Activated T-helper 1 cell treated with Interleukin-2 at 50 U/mL for 16 hours (primary cell): ENCODE measurements around the gene ARL11.

ENCODE experiments used
- DNase-seq: peaks from one replicate; pipeline ENCODE4 v3.0.0-alpha.2; 2020; ENCODE audit warnings: low read depth

ARL11 gene

DNA sequence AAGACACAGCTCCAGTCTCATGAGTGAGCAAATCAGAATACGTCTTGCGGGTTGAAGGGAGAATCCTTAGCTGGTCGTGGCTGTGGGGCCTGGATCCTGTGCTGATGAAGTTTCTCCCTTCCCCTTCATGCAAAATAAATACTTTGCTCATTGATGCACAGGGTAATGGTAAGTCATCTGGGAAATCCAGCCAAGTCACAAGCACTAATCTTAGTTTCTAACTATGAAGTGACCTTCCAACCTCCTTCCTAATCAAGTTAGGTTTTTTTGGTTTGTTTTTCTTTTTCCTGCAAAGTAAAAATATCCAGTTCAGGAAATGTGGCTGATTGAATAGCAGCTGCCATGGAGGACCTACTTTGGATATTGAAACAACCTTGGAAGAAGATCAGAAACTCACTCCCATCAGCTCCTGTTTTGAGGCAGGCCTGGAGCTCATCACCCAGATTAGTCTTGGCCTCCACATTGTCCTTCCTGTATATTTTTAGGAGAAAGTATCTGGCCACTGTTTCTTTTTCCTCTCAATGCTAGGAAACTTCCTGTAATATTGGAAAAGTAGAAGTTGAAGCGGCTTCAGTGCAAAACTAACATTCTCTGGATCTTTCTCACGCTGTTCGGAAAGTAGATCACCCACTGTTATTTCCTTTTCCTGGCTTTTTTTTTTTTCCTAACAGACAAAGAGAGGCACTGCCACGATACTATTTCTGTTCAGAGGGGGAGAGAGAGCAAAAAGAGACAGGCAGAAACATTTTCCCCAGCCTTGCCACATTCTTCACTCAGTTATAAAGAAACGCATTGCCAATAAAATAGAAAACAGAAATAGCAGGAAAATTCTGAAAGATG lies 12.3 kb upstream of the ARL11 start:
- no peak for DNase-seq

DNA sequence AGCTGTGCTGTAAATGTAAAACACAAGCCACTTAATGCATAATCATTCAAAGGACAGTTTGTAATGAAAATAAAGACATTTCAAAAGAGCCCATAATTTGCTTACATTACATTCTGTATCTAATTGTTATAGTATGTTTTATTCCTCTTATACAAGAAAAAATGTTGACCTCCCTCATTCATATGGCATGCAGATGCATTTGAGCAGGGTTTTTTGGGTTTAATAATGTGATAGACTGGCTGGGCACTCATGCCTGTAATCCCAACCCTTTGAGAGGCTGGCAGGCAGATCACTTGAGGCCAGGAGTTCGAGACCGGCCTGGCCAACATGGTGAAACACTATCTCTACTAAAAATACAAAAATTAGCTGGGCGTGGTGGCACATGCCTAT lies 11.6 kb upstream of the ARL11 start:
- no peak for DNase-seq

DNA sequence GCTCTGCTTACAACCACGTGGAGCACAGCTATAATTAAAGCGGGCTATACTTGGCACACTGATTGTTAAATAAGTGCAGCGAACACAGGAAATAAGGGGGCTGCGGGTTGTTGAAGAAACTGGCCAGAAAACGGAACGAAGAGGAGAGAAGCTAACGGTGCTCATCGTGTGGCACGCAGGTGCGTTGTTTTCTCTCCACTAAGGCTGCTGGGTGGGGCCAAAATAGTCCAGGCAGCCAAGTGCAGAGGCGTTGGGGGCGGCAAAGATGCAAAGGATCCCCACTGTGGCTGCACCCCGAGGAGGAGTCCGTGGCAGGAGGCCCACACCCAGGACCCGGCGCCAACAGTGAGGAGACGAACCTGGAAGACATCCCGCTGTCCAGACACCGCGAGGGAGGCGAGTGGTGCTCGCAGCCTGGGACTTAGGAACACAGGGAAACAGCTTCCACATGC lies 8.1 kb upstream of the ARL11 start:
- no peak for DNase-seq

DNA sequence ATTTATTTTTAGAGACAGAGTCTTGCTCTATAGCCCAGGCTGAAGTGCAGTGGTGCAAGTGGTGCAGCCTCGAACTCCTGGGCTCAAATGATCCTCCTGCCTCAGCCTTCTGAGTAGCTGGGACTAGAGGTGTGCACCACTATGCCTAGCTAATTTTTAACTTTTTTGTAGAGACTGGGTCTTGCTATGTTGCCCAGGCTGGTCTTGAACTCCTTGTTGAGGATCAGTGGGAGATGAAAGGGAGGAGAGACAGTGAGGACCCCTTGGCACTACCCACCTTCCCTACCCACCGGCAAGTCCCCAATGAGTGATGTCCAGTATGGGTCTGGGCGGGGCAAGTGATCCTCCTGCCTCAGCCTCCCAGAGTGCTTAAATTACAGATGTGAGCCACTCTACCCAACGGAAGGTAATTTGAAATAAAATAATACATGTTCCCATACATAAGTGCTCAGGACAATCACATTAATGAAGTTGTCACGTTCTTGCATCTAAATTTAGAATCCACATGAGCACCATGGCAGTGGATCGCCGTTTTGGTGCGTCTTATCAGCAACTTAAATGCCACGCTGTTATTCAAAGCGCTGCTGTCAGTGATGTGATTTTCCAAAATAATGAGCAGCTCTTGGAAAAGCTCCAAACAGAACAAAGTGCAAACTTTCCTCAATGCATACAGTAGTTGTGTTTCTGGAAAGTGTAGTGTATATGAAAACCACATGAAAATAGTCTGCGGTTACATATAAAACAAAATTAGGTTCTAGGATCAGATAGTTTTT lies 5.9 kb upstream of the ARL11 start:
- no peak for DNase-seq

DNA sequence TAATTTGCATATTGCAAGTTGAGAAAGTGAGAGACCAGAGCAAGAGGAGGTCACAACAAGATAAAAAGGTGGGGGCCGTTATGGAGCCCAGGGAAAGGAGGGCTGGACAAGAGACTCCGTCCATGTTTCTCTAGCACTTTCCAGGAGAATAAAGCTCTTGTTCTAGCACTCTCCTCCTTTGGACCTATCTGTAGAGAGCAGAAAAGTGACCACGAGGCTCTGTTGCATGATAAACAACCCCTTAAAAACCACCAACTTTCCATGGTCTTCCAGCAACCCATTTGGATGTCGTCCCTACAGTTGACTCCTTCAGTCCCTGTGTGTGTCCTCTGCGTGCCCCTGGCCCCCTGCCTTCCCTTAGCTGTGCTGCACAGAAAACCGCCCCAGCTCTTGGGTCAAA lies 4.1 kb upstream of the ARL11 start:
- DNase-seq: no peak

DNA sequence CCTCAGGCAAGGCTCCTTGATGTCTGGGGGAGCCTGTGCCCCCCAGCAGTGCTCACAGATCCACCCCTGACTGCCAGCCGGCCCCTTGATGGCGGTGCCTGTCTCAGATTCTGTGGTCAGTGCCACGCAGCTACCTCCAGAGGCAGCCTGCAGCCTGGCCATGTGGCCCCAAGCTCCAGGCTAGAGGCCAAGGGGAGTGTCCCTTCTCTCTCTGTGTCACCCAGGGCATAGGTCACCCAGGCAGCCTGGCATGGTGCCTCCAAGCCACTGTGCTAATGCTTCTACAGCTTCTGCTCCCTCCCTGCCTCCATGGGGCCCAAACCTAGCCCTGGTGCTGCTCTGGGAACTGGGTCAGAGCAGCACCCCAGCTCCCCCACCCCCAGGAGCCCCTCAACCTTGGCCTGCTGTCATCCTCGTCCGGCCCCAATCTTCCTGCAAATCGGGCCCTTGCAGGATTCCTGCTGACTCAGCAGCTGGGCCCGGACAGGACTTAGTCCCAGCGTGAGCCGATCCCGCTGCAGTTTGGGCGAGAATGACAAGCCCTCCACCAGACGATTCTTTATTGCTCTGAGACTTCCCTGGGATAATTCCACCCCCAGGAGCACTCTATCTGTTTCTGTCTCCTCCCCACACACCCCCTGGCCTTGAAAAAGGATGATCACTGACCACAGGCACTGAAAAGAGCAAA lies 2.8 kb upstream of the ARL11 start:
- DNase-seq: no peak

DNA sequence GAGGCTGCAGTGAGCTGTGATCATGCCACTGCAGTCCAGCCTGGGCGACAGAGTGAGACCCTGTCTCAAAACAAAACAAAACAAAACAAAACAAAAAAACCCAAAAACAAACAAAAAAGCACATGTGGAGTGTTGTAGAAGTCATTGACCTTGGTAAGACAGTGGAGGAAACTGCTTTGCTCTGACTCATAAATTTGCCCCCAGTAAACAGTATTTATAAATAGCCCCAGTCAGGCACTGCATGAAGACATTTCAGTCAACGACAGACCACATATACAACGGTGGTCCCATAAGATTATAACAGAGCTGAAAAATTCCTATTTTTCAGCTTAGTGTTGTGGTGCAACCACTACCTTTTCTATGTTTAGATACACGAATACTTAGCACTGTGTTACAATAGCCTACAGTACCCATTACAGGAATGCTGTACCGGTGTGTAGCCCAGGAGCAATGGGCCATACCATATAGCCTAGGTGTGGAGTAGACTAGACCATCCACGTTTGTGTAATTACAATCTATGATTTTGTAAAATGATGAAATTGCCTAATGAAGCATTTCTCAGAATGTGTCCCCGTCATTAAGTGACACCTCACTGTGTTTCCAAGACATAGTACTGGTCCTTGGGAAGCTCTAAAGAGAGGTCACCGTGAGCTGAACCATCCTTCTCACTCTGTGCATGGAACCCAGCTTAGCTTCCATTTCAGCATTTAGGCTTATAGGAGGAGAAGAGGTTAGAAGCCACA lies 1.1 kb downstream of the ARL11 start:
- DNase-seq: no peak

DNA sequence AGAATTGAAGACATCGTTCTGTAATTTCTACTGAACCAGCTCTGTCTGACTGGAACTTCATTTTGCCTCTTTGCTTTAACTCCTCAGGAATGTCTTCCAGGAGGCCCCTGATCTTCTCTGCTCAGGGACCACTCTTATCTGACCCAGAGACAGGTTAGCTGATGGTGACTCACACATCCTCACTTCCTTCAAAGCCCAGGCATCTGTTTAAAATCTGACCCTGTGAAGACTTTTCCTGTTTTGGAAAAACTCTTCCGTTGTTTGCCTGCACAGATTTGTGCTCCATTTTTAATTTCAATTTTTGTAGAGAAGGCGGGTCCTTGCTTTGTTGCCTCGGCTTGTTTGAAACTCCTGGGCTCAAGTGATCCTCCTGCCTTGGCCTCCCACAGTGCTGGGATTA lies 1.6 kb downstream of the ARL11 start:
- DNase-seq: no peak

DNA sequence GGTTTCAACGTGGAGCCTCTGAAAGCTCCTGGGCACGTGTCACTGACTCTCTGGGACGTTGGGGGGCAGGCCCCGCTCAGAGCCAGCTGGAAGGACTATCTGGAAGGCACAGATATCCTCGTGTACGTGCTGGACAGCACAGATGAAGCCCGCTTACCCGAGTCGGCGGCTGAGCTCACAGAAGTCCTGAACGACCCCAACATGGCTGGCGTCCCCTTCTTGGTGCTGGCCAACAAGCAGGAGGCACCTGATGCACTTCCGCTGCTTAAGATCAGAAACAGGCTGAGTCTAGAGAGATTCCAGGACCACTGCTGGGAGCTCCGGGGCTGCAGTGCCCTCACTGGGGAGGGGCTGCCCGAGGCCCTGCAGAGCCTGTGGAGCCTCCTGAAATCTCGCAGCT lies 2.3 kb downstream of the ARL11 start:
- no peak for DNase-seq

DNA sequence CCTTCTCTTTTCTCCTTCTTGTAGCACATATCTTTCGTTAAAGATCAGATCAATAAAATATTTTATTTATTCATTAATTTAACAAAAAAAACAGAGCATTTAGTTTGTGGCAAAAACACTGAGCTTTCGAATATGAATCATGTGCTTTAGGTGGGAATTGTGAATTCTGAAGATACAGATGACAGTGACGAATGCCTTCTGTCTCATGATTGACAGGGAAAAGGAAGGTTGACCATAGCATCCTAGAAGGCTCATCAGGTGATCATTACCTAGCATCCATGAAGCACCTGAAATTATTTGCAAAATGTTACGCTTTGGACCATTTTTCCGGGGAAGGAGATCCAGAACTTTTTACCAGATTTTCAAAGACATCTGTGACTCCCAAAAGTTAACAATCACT lies 3.8 kb downstream of the ARL11 start:
- no peak for DNase-seq

DNA sequence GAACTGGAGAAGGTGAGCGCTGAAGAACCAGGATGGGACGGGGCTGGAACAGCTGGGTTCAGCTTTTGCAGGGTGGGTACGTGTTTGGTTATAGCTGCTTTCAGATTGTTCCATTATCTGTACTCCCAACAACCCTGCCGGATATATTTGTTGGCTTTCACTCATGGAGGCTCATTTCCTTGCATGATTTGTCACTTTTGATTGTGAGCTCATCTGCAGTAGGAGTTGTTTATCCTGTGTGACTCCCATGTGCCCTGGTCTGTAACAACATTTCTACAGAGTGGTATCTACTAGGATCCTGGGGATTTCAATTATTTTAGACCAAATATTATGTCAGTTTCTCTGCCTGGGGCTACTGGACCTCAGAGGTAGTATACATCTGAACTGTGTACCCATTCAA lies 5.4 kb downstream of the ARL11 start:
- DNase-seq: no peak

DNA sequence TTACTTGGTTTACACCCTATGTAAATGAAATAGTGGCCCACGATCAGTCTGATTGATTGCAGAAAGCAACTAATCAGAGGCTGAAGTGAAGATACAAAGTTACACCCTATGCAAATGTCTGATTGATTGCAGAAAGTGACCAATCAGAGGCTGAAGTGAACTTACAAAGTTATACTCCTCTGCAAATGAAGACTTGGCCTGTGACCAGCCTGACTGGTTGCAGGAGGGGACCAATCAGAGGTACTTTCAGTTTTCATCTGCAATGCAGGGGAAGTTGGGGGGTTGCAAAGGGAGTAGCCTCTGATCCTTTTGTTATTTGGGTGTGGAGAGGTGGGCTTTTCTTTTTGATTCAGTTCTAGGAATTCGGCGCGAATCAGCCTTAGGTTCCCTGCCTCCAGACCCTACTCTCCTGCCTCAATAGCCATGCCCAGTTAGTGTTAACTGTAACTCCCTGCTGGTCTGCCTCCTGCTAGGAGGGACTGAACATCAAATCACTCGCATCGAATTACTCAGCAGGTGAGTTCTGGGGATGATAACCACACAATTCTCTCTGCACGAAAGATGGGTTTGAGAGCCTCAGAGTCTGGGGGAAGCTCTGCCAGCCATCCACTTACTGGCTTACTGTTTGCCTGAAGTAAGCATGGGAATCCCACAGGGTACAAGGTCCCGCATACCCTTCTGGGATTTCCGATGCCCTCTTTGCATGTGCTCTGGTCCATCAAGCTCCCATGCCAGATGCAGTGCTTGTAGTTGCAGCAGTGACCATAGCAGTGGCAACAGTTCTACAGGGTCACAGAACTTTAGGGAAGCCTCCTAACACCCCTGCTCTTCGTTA lies 7.5 kb downstream of the ARL11 start:
- DNase-seq: no peak

DNA sequence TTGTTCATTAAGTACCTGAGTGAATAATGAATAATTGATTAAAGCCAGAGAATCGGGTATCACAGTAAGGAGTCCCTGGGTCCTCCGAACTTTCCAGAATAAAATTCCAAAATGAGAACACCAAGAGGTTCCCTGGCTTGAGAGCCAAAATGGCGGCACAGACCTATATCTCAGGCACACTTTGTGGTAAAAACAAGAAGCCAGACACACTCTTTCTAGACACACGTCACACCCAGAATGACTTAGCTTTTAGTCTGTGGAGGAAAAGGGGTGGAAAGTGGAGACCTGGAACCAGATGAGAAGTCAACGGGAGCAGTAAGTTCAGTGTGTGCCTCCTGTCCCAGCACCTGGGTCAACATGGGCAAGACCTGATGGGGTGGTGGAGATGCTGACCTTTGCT lies 8.4 kb downstream of the ARL11 start:
- DNase-seq: no peak

DNA sequence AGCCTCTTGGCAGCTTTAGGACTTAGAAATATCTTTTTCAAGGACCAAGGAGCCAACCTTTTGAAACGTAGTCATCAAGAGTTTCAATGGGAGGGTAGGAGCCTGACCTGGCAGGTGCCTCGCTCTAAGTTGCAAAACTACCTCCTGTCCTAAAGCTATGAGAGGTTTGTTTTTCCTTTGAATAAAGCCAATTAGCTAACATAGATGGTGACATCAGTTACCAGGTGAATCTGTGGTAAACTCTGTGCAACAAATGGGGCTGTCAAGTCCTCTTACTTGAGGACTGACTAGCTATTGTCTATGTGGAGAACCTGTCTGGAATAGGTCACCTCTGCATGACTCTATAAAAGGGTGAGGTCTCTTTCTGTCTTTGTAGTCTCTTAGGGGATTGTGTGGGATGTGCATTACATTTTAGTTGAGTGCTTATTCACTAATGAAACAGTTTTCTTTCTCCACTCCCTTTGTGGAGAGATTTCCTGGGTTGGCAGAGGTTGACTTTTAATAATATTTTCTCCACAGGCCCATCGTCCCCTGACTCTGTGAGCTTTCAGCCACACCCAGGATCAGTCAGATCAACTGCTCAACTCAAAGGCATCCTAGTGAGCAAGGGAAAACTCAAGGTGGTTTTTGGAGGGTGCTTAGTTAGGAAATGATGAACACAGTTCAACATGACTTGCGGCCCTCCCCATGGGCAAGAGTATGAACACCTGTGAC lies 9.9 kb downstream of the ARL11 start:
- DNase-seq: no peak

DNA sequence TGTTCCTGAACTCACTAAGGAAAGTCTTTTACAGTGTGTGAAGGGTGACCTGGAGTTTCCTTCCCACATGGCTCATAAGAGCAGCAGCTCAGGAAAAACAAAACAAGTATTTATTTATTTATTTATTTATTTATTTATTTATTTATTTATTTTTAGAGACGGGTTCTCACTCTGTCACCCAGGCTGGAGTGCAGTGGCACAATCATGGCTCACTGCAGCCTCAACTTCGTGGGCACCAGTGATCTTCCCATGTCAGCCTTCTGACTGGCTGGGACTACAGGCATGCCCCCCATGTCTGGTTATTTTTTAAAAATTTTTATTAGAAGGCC lies 10.4 kb downstream of the ARL11 start:
- DNase-seq: no peak

DNA sequence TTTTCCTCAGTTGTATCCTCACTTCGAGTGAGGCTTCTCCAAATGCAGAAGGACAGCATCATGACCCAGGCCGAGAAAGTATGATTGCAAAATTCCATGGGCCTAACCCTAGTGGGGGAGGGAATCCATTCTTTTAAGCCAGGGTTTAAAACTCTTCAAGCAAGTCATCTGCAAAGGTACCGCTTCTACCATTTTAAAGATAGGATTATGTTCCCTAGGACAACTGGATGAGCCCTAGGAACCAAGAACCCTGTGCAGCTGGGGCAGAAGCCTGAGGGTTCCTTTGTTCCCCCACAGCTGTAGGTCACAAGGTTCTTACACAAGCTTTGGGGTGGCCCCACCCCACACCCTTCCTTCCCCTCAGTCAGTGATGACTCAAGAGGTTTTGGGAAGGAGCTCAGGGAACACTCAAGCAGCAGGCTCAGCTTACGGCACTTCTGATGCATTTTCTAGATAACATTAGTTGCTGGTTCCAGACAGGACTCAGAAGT lies 13.5 kb downstream of the ARL11 start:
- DNase-seq: no peak

DNA sequence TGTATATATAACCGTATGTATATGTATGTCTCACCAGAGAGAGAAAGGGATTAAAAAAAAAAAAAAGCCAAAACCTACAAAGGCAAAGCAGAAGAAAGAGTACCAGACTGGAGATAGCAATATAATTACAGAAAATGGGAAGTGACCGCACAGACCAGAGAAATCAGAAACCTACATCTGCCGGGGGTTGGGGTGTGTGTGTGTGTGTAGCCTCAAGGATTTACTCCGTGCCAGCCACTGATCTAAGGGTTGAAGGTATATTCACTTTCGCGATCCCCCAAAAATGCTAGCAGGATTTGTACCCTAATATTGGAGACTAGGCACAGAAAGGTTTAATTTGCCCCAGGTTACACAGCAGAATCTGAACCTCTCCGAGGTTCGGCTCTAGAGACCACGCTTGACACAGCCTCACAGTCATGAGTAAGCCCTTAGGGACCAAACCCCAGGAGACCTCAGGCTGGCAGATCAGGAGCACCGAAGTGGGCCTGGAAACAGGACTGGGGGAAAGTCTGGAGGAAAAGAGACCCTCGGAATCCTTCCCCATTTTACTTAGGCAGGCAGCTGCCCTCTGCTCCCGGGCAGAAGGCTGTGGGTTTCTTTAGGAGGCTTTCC lies 14.8 kb downstream of the ARL11 start:
- DNase-seq: no peak

DNA sequence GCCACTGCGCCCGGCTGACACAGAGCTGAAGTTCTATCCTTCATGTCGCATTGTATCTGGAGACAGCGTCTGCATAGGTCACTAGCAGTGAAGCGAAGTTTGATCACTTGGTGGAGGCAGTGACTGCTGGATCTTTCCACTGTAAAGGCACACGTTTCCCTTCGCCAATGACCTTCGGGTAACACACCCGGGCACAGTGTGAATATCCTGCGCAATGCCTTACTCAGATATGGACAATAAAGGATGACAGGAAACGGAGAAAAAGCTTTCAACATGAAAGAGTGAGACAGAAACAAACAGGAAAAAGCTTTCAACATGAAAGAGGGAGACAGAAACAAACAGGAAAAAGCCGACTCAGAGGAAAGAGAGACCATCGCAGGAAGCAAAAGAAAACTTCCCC lies 17.1 kb downstream of the ARL11 start:
- no peak for DNase-seq

DNA sequence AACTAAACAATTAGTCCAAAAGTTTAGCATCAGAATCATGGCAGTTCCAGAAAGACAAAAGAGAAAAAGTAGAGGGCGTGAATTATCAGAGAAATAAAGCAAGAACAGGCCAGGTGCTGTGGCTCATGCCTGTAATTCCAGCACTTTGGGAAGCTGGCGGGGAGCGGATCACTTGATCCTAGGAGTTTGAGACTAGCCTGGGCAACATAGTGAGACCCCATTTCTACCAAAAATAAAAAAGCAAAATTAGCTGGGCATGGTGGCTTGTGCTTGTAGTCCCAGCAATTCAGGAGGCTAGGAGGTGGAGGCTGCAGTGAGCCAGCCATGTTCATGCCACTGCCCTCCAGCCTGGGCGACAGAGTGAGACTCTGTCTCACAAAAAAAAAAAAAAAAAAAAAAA lies 18.4 kb downstream of the ARL11 start:
- no peak for DNase-seq
